Choroid plexus epithelial cell (primary cell): ENCODE measurements around the gene BCR.

ENCODE experiments used
- DNase-seq: peaks from one replicate; pipeline ENCODE4 v3.0.0-alpha.2; 2010; ENCODE audit warnings: low read depth
- H3K4me3 ChIP-seq: 2 replicates; pipeline ENCODE4 v1.5.1; 2011; ENCODE audit warnings: low read depth, mild to moderate bottlenecking, control low read depth, low read length, moderate library complexity
- TF ChIP-seq, protein P1 (sequence below): conservative IDR thresholded peaks from 2 replicates; pipeline ENCODE4 v1.5.1; 2011; ENCODE audit warnings: low read depth, mild to moderate bottlenecking, control low read depth, inconsistent platforms, low read length, moderate library complexity

The BCR gene

GRCh38 chr22:23151827-23152226 is 28.5 kb upstream of the BCR start:
- no peak for DNase-seq
- TF ChIP-seq, protein P1, sequence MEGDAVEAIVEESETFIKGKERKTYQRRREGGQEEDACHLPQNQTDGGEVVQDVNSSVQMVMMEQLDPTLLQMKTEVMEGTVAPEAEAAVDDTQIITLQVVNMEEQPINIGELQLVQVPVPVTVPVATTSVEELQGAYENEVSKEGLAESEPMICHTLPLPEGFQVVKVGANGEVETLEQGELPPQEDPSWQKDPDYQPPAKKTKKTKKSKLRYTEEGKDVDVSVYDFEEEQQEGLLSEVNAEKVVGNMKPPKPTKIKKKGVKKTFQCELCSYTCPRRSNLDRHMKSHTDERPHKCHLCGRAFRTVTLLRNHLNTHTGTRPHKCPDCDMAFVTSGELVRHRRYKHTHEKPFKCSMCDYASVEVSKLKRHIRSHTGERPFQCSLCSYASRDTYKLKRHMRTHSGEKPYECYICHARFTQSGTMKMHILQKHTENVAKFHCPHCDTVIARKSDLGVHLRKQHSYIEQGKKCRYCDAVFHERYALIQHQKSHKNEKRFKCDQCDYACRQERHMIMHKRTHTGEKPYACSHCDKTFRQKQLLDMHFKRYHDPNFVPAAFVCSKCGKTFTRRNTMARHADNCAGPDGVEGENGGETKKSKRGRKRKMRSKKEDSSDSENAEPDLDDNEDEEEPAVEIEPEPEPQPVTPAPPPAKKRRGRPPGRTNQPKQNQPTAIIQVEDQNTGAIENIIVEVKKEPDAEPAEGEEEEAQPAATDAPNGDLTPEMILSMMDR: no peak
- H3K4me3 ChIP-seq: no peak overlapping the region

DNA sequence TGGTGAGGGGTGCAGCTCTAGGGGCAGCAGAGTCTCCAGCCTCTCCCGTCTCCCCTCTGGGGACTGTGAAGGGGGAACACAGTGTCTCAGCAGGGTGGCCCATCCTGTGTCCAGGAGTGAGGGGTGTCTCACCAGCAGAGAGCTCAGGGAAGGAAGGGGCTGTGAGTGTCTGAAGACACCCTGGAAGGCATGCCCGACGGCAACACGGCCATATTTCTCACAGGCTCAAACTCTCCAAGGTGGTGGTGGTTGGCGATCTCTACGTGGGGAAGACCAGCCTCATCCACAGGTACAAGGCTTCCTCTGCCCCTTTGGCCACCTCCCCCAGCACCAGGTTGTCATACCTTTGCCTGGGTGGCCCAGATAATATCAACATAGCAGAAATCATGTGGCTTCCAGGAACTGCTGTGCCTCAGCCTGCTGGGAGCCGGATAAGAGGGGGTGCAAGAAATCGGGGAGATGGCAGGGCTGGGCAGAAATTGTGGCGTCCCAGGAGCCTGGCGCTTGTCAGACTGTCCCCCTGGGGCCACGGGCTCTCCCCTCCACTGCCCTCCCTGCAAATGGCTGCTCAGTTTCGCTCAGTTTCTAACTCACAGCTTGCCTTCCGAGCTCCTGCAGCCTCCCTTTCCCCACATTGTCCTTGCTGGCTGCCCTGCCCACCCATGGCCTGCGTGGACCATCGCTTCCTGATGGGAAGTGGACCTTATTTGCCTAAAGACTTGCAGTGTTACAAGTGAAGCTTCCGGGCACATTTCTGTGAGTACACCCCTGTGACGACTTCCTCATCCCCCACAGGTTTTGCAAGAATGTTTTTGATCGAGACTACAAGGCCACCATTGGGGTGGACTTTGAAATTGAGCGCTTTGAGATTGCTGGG is 27.8 kb upstream of the BCR start:
- TF ChIP-seq, protein P1: no peak
- H3K4me3 ChIP-seq: no peak overlapping the region
- DNase-seq: no peak

DNA sequence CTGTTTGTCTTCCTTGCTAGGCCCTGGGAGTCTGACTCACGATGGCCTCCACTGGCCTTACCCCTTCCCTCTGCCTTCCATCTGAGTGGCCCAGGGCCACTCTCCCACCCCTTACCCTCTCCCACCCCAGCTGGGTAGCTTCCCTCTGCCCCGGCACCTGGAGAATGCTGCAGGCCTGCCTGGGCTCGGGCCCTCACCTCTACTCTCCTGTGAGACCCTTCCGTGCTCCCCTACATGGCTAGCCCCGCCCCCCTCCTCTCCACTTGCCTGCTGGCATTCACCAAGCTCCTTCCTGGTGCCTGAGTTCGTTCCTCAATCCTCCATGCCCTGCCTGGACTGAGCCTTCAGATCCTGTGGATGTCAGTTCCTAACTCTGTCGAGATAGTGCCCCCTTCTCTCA is 26.3 kb upstream of the BCR start:
- no peak for DNase-seq
- no peak overlapping the region for H3K4me3 ChIP-seq
- TF ChIP-seq, protein P1: no peak

DNA sequence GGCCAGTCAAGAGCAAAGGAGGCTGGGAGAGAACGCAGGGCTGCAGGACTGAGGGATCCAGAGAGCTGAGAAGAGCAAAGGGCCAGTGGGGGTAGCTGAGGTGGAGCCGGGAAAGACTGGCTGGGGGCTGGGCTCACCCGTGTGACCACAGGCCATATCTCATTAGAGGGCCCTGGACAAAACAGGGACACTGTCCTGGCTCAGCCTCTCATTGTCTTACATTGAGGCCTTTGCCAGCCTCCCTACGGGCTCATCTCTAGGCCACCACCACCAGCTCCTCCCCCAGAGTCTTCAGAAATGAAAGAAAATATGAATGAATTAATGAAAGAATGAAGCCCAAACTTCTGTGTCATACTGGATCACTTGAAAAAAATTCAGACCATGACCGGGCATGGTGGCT is 25.8 kb upstream of the BCR start:
- DNase-seq: no peak
- H3K4me3 ChIP-seq: no peak overlapping the region
- TF ChIP-seq, protein P1: no peak

DNA sequence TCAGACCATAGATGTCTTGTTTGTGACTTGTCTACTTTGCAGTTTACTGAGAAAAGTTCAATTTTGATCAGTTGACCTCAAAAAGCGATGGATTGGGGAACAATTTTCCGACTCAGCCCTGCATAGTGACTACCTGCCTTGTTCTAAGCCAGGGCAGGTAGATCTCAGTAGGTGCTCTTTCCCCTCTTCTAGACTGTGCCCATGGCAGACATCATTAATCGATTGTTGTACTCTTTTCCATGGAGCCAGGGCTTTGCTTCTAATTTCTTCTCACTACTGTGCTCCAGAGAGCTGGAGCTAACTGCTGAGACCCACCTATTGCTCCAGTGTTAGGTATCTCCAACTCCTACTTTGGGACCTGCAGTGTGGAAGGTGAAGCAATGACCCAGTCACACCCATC is 25.2 kb upstream of the BCR start:
- H3K4me3 ChIP-seq: no peak overlapping the region
- TF ChIP-seq, protein P1: no peak
- DNase-seq: no peak

GRCh38 chr22:23155831-23156230 is 24.5 kb upstream of the BCR start:
- TF ChIP-seq, protein P1: no peak
- no peak overlapping the region for H3K4me3 ChIP-seq
- DNase-seq: no peak

GRCh38 chr22:23156286-23156685 is 24.0 kb upstream of the BCR start:
- no peak for DNase-seq
- H3K4me3 ChIP-seq: no peak overlapping the region
- TF ChIP-seq, protein P1: peak; percentile 22
